ENCODE measurements around the gene ARL13B. TPM values are rescaled to one million over a fixed set of nuclear protein-coding genes. Genes with fewer than 3 reads are reported as not detected.

Gene ARL13B
- total and polyA plus RNA-seq, 2 of the 4 experiments (the other 2 are of a cell fraction): 2.7 to 3.0 TPM

DNA sequence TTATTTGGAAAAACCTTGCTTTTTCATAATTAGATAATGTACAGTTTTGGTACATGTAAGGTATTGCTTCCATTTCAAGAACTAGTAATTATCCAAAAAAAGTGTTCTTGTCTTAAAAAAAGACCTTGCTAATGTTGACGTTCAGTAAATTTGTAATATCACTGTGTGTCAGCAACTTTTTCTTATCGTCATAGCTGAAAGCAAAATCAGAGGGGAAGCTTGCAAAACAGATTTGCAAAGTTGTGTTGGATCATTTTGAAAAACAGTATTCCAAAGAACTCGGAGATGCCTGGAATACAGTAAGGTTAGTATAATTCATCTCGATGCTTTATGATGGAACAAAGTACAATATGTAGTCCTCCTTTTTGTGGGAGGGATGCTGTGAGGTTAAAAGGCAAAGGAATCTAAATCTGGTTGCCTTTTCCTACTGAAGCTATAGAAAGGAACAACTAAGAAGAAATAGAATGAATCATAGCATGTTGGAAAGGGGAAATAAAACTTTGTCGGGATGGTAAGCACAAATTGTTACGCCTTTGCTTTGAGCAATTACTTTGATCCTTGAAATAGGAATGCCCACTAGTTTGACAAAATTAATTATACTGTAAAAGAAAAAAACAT, 84.4 kb downstream of the ARL13B start:
- Histone ChIP-seq H2AFZ (replicated peaks; ENCODE audit: low read length, poor library complexity) (no peak overlapping the region), H3K9me1 (ENCODE audit: insufficient read depth, low read length) (no peaks in the 10 kb centered on the region), H3K27ac (ENCODE audit: insufficient read depth, low read length) (no peak overlapping the region), H3K4me3 (ENCODE audit: insufficient read depth, low read depth, low read length) (no peak overlapping the region), H2BK20ac (ENCODE audit: low read depth, low read length) (no peak overlapping the region), H3K36me3 (ENCODE audit: control insufficient read depth, insufficient read depth, low read length) (peaks cover 4% of the 10 kb centered on the region), H4K20me1 (ENCODE audit: insufficient read depth, low read length) (no peaks in the 10 kb centered on the region), H4K5ac (ENCODE audit: low read depth, low read length) (no peak overlapping the region), H3K56ac (ENCODE audit: extremely low read depth, insufficient read depth, low read length) (no peak overlapping the region), H3K14ac (replicated peaks; ENCODE audit: low read depth, low read length) (no peak overlapping the region), H2BK15ac (ENCODE audit: low read depth, low read length) (no peak overlapping the region), H3K9me3 (ENCODE audit: control insufficient read depth, insufficient read depth, low read length) (no peaks in the 10 kb centered on the region), H3K23ac (ENCODE audit: low read depth, low read length) (no peak overlapping the region), H3K9ac (ENCODE audit: low read depth, low read length) (no peak overlapping the region), H3K4me2 (ENCODE audit: low read depth, low read length) (no peak overlapping the region), H4K91ac (ENCODE audit: insufficient read depth, low read depth, low read length) (no peak overlapping the region), H2AK9ac (replicated peaks; ENCODE audit: low read depth, low read length, poor library complexity) (no peak overlapping the region), H2AK5ac (ENCODE audit: low read depth, low read length) (no peak overlapping the region), H3K18ac (ENCODE audit: low read depth, low read length) (no peak overlapping the region), H4K8ac (ENCODE audit: low read depth in 2 of 2, low read length in 2 of 2) (no peak overlapping the region; a peak in 1 of 4 replicates), H2BK120ac (ENCODE audit: low read depth, low read length) (no peak overlapping the region), H3K79me1 (ENCODE audit: low read depth in 1 of 2, low read length in 2 of 2) (peaks cover 6 to 34% of the 10 kb centered on the region in 2 experiments; a peak in 2 of 4 replicates), H3K4me1 (ENCODE audit: control insufficient read depth, insufficient read depth, low read length) (peaks cover 1% of the 10 kb centered on the region; the same call in 1 of the 2 replicates), H2BK5ac (ENCODE audit: low read depth, low read length, poor library complexity, severe bottlenecking) (no peak overlapping the region), H3K27me3 (ENCODE audit: control insufficient read depth, insufficient read depth, low read length) (no peaks in the 10 kb centered on the region), H3K4ac (ENCODE audit: low read depth, low read length) (no peak overlapping the region)
- WGBS, 2 experiments (ENCODE audit: extremely low coverage in 2 of 2, insufficient read length in 1 of 2): 100% methylated on average over 1 of the region's 6 CpGs; no CpG with 5 or more reads in 1 of the 2 experiments
- in situ Hi-C loops (cut with MboI; ENCODE audit: low sequenced_read_pairs) (no loop called here), dilution Hi-C loops (cut with HindIII; ENCODE audit: low sequenced_read_pairs, unreplicated experiment) (no loop called here), intact Hi-C loops (cut with micrococcal nuclease) (loop anchor here (10.0 kb wide), 1 partner anchor 220 kb away; no protein-coding TSS in a partner anchor)
- BruUV-seq (replicated peaks): no TSS peak
- POLR2A ChIA-PET (ENCODE audit: unreplicated experiment): no interaction called here
- CTCF ChIA-PET: no interaction called here
- TF ChIP-seq MAFK (IDR thresholded peaks at IDR 0.05; ENCODE audit: low read depth, low read length): no peak
- TF ChIP-seq CEBPB (IDR thresholded peaks at IDR 0.05; ENCODE audit: low read depth, low read length): no peak
- no peak for TF ChIP-seq BHLHE40 (IDR thresholded peaks at IDR 0.05; ENCODE audit: low read depth, low read length)
- no peak for TF ChIP-seq RAD21 (IDR thresholded peaks at IDR 0.05; ENCODE audit: low read length)
- no peak for TF ChIP-seq FOS (IDR thresholded peaks at IDR 0.05; ENCODE audit: low read depth, low read length)
- no peak for TF ChIP-seq POLR2A (IDR thresholded peaks at IDR 0.05; ENCODE audit: low read depth, low read length)
- TF ChIP-seq, protein P1, sequence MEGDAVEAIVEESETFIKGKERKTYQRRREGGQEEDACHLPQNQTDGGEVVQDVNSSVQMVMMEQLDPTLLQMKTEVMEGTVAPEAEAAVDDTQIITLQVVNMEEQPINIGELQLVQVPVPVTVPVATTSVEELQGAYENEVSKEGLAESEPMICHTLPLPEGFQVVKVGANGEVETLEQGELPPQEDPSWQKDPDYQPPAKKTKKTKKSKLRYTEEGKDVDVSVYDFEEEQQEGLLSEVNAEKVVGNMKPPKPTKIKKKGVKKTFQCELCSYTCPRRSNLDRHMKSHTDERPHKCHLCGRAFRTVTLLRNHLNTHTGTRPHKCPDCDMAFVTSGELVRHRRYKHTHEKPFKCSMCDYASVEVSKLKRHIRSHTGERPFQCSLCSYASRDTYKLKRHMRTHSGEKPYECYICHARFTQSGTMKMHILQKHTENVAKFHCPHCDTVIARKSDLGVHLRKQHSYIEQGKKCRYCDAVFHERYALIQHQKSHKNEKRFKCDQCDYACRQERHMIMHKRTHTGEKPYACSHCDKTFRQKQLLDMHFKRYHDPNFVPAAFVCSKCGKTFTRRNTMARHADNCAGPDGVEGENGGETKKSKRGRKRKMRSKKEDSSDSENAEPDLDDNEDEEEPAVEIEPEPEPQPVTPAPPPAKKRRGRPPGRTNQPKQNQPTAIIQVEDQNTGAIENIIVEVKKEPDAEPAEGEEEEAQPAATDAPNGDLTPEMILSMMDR (conservative IDR thresholded peaks at IDR 0.05; ENCODE audit: low read depth, low read length): no peak
- no peak for TF ChIP-seq RCOR1 (IDR thresholded peaks at IDR 0.05; ENCODE audit: insufficient replicate concordance, low read length)
- no peak for TF ChIP-seq CHD1 (IDR thresholded peaks at IDR 0.05; ENCODE audit: low read depth, low read length)
- TF ChIP-seq RFX5 (IDR thresholded peaks at IDR 0.05; ENCODE audit: low read depth, low read length): no peak
- no peak for TF ChIP-seq MXI1 (IDR thresholded peaks at IDR 0.05; ENCODE audit: borderline replicate concordance, low read depth, low read length)
- TF ChIP-seq, protein P2, sequence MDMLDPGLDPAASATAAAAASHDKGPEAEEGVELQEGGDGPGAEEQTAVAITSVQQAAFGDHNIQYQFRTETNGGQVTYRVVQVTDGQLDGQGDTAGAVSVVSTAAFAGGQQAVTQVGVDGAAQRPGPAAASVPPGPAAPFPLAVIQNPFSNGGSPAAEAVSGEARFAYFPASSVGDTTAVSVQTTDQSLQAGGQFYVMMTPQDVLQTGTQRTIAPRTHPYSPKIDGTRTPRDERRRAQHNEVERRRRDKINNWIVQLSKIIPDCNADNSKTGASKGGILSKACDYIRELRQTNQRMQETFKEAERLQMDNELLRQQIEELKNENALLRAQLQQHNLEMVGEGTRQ (IDR thresholded peaks at IDR 0.05; ENCODE audit: low read depth, low read length): no peak
- TF ChIP-seq MAZ (IDR thresholded peaks at IDR 0.05; ENCODE audit: borderline replicate concordance, low read depth, low read length): no peak
- no peak for TF ChIP-seq SMC3 (IDR thresholded peaks at IDR 0.05; ENCODE audit: low read depth, low read length)
- no peak for TF ChIP-seq NFE2L2 (IDR thresholded peaks at IDR 0.05; ENCODE audit: low read depth, low read length)
- TF ChIP-seq, protein P3, sequence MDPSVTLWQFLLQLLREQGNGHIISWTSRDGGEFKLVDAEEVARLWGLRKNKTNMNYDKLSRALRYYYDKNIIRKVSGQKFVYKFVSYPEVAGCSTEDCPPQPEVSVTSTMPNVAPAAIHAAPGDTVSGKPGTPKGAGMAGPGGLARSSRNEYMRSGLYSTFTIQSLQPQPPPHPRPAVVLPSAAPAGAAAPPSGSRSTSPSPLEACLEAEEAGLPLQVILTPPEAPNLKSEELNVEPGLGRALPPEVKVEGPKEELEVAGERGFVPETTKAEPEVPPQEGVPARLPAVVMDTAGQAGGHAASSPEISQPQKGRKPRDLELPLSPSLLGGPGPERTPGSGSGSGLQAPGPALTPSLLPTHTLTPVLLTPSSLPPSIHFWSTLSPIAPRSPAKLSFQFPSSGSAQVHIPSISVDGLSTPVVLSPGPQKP (IDR thresholded peaks at IDR 0.05; ENCODE audit: borderline replicate concordance, low read depth, low read length): no peak
- ATAC-seq (ENCODE audit: low read depth) (no peak), DNase-seq (no peak)

Measured in IMR-90 (cell line).